GM19452 (cell line): ENCODE data around the gene TMA7.

ENCODE experiments used
- ATAC-seq: cut with Tn5 transposase; IDR thresholded peaks from one replicate; pipeline ENCODE4 v1.9.1; 2021; ENCODE audit not compliant: unreplicated experiment

The TMA7 gene

GRCh38 chr3:48422272-48422671 lies 17.8 kb upstream of the TMA7 start:
- ATAC-seq = no peak

GRCh38 chr3:48422681-48423080 lies 17.4 kb upstream of the TMA7 start:
- no peak for ATAC-seq

GRCh38 chr3:48423241-48423882 lies 16.7 kb upstream of the TMA7 start:
- no peak for ATAC-seq

- ATAC-seq = no peak
Observed at GRCh38 chr3:48423883-48424695, 16.0 kb upstream of the TMA7 start.

- no peak for ATAC-seq
Observed at GRCh38 chr3:48425281-48425812, 14.7 kb upstream of the TMA7 start.

GRCh38 chr3:48426401-48426909 lies 13.6 kb upstream of the TMA7 start:
- ATAC-seq = no peak

GRCh38 chr3:48426944-48427629 lies 13.0 kb upstream of the TMA7 start:
- ATAC-seq = no peak

- no peak for ATAC-seq
Observed at GRCh38 chr3:48427630-48427962, 12.5 kb upstream of the TMA7 start.

GRCh38 chr3:48428088-48428571 lies 11.9 kb upstream of the TMA7 start:
- ATAC-seq = no peak

- ATAC-seq = no peak
Observed at GRCh38 chr3:48428572-48429316, 11.3 kb upstream of the TMA7 start.

GRCh38 chr3:48429317-48429959 lies 10.6 kb upstream of the TMA7 start:
- ATAC-seq = no peak

GRCh38 chr3:48429960-48430707 lies 9.9 kb upstream of the TMA7 start, which contains the start of gene PLXNB1:
TSS of gene PLXNB1 (minus strand) at chr3:48430086. CDS start at chr3:48424611, 5,475 bp downstream.
- no peak for ATAC-seq

- ATAC-seq = no peak
Observed at GRCh38 chr3:48430708-48431101, 9.4 kb upstream of the TMA7 start.

GRCh38 chr3:48431224-48432029 lies 8.6 kb upstream of the TMA7 start:
- ATAC-seq = no peak

- ATAC-seq = no peak
Observed at GRCh38 chr3:48432411-48433371, 7.4 kb upstream of the TMA7 start.

GRCh38 chr3:48433472-48434118 lies 6.5 kb upstream of the TMA7 start:
- no peak for ATAC-seq
